Right ventricle myocardium inferior (tissue), 1 donor: ENCODE results near the gene TRAPPC13. TPM values are rescaled to one million over a fixed set of nuclear protein-coding genes. Genes with fewer than 3 reads are reported as not detected.
"Not testable (repeated sequence)": the region's sequence is repeated elsewhere in the genome, so short reads cannot be mapped to it uniquely, and the experiment has no call there.

Experiments used
- ATAC-seq: fragments of 200-7000 bp; cut with Tn5 transposase; one replicate; pipeline ENCODE4 v1.9.1; 2020; ENCODE audit warnings: mild to moderate bottlenecking, moderate library complexity
- DNase-seq: peaks from one replicate; pipeline ENCODE4 v3.0.0; 2021; ENCODE audit errors: missing footprints
- intact Hi-C: fragments of 100-400 bp; cut with DNase I; formaldehyde crosslinking; loops from one replicate; pipeline ENCODE4 v1.11.0; 2022
- total RNA-seq: library from RNA; stranded (reverse); fragmentation: NEBNext Ultra II Directional; extraction: Animal tissue kit (Norgen Biotek cat#: 25700); gene quantifications from one replicate; pipeline ENCODE4 v1.2.1, GENCODE V29; 2021
- donor health status: DM: no; HTN: yes; CAD: no; lungs with severe emphysema.

The TRAPPC13 gene
- total RNA-seq, 1 donor from 2014 or later: 18.2 TPM

GRCh38 chr5:65672796-65673195, 48.0 kb downstream of the TRAPPC13 start:
- ATAC-seq (no peak), DNase-seq (no peak)
- intact Hi-C loops: no loop called here

GRCh38 chr5:65674749-65675148, 49.9 kb downstream of the TRAPPC13 start:
- intact Hi-C loops: no loop called here
- DNase-seq (no peak), ATAC-seq (no peak)

- ATAC-seq, intact Hi-C loops, DNase-seq: not testable (repeated sequence)
Measured at GRCh38 chr5:65676056-65676455, 51.2 kb downstream of the TRAPPC13 start.

GRCh38 chr5:65682148-65682547, 57.3 kb downstream of the TRAPPC13 start:
- DNase-seq (no peak), ATAC-seq (no peak)
- intact Hi-C loops: no loop called here

- no peak for ATAC-seq
Measured at GRCh38 chr5:65693121-65693520, 68.3 kb downstream of the TRAPPC13 start.

GRCh38 chr5:65695162-65695755, 70.4 kb downstream of the TRAPPC13 start:
- DNase-seq (no peak), ATAC-seq (no peak)
- intact Hi-C loops: no loop called here

More at GRCh38 chr5:65693121-65693520, 68.3 kb downstream of the TRAPPC13 start:
- DNase-seq: no peak
- intact Hi-C loops: no loop called here

GRCh38 chr5:65695896-65696295, 71.1 kb downstream of the TRAPPC13 start:
- ATAC-seq (no peak), DNase-seq (no peak)
- intact Hi-C loops: no loop called here

GRCh38 chr5:65696892-65697291, 72.1 kb downstream of the TRAPPC13 start:
- no peak for ATAC-seq
- intact Hi-C loops: no loop called here
- no peak for DNase-seq

- intact Hi-C loops: no loop called here
- ATAC-seq: no peak
Measured at GRCh38 chr5:65699338-65699737, 74.5 kb downstream of the TRAPPC13 start.

GRCh38 chr5:65702036-65702435, 77.2 kb downstream of the TRAPPC13 start:
- intact Hi-C loops: no loop called here
- ATAC-seq: no peak

More at GRCh38 chr5:65699338-65699737, 74.5 kb downstream of the TRAPPC13 start:
- DNase-seq: no peak

GRCh38 chr5:65704621-65705239, 79.9 kb downstream of the TRAPPC13 start:
- intact Hi-C loops: no loop called here
- ATAC-seq (no peak), DNase-seq (no peak)

More at GRCh38 chr5:65702036-65702435, 77.2 kb downstream of the TRAPPC13 start:
- no peak for DNase-seq

- intact Hi-C loops: no loop called here
- ATAC-seq: no peak
- no peak for DNase-seq
Measured at GRCh38 chr5:65707663-65708062, 82.8 kb downstream of the TRAPPC13 start.

GRCh38 chr5:65708145-65708544, 83.3 kb downstream of the TRAPPC13 start:
- intact Hi-C loops: no loop called here
- ATAC-seq (no peak), DNase-seq (no peak)

Other genes starting within 250 kb of the TRAPPC13 start
- gene ADAMTS6, start 143.1 kb upstream of the TRAPPC13 start, total RNA-seq: 0.73 TPM
- gene CENPK, start 61.9 kb upstream of the TRAPPC13 start, total RNA-seq: 2.0 TPM
- 17.6 TPM for gene PPWD1, start 61.7 kb upstream of the TRAPPC13 start, total RNA-seq
- 18.1 TPM for gene TRIM23, start 694 bp upstream of the TRAPPC13 start, total RNA-seq
- 1.7 TPM for gene SHLD3, start within 50 bp of the TRAPPC13 start, total RNA-seq
- gene SGTB, start 97.1 kb downstream of the TRAPPC13 start, total RNA-seq: 4.3 TPM
- gene NLN, start 97.2 kb downstream of the TRAPPC13 start, total RNA-seq: 16.5 TPM